CD4-positive, alpha-beta T cell (primary cell): Measurements from ENCODE around the gene DCDC2C. TPM values are rescaled to one million over a fixed set of nuclear protein-coding genes. Genes with fewer than 3 reads are reported as not detected.

Experiments
- ATAC-seq: fragments of 200-7000 bp; cut with Tn5 transposase; one replicate; pipeline ENCODE4 v1.10.0; 2022; ENCODE audit warnings: mild to moderate bottlenecking; ENCODE audit not compliant: poor library complexity
- CTCF ChIA-PET: fragments of 350-600 bp; sonication (Branson Sonifier 250); formaldehyde crosslinking; loops from one replicate; lab custom pipeline; 2021; ENCODE audit warnings: antibody characterized with exemption, inconsistent platforms; lab: Charles Lee
- POLR2A ChIA-PET: fragments of 350-600 bp; sonication (Branson Sonifier 250); formaldehyde crosslinking; loops from one replicate; lab custom pipeline; 2021; ENCODE audit warnings: antibody characterized with exemption, inconsistent platforms; lab: Charles Lee
- DNase-seq, 14 experiments: peaks; one replicate each; pipeline ENCODE4 v3.0.0-alpha.2; 2013 to 2020; ENCODE audit warnings: mixed read lengths in 2 of 14
- H3K27ac ChIP-seq, 2 donors: one replicate each; pipeline versions ENCODE4 v1.5.1 to v1.7.0; 2013; ENCODE audit warnings: low read length in 2 of 2, low read depth in 1 of 2, mild to moderate bottlenecking in 1 of 2
- H3K27me3 ChIP-seq, 2 experiments: 1 replicate in 1 of 2; 2 replicates in 1 of 2; pipeline versions ENCODE4 v1.6.1 to v1.7.0; 2013; ENCODE audit warnings: low read length in 2 of 2, control low read depth in 1 of 2, mild to moderate bottlenecking in 1 of 2, moderate library complexity in 1 of 2; ENCODE audit not compliant: insufficient read depth in 2 of 2, control insufficient read depth in 1 of 2
- H3K36me3 ChIP-seq: one replicate; pipeline ENCODE4 v1.6.1; 2013; ENCODE audit warnings: low read length, control low read depth; ENCODE audit not compliant: insufficient read depth
- H3K4me1 ChIP-seq: one replicate; pipeline ENCODE4 v1.6.1; 2013; ENCODE audit warnings: low read length, control low read depth; ENCODE audit not compliant: insufficient read depth
- H3K4me3 ChIP-seq: one replicate; pipeline ENCODE4 v1.5.1; 2013; ENCODE audit warnings: mild to moderate bottlenecking, low read length, moderate library complexity
- H3K9me3 ChIP-seq, 2 experiments: 1 replicate in 1 of 2; 2 replicates in 1 of 2; pipeline versions ENCODE4 v1.6.1 to v1.7.0; 2013; ENCODE audit warnings: low read length in 2 of 2, mild to moderate bottlenecking in 2 of 2, control low read depth in 1 of 2, moderate library complexity in 1 of 2; ENCODE audit not compliant: control insufficient read depth in 1 of 2, insufficient read depth in 1 of 2
- H3K27ac Mint-ChIP-seq: one replicate; pipeline ENCODE4 v1.8.0; 2020; ENCODE audit warnings: mixed read lengths
- H3K27me3 Mint-ChIP-seq: one replicate; pipeline ENCODE4 v1.8.0; 2021; ENCODE audit warnings: mixed read lengths
- H3K36me3 Mint-ChIP-seq: one replicate; pipeline ENCODE4 v1.8.0; 2021; ENCODE audit warnings: low read depth, mixed read lengths
- H3K4me1 Mint-ChIP-seq: one replicate; pipeline ENCODE4 v1.8.0; 2021; ENCODE audit warnings: low read depth, mixed read lengths
- H3K4me3 Mint-ChIP-seq: one replicate; pipeline ENCODE4 v1.8.0; 2020; ENCODE audit warnings: mild to moderate bottlenecking, mixed read lengths
- H3K9me3 Mint-ChIP-seq: one replicate; pipeline ENCODE4 v1.8.0; 2020; ENCODE audit warnings: mixed read lengths
- CTCF ChIP-seq: fragments of 200-600 bp; IDR thresholded peaks from one replicate; pipeline ENCODE4 v1.8.0; 2022; ENCODE audit warnings: antibody characterized with exemption, mild to moderate bottlenecking
- intact Hi-C, 2 experiments: fragments of 100-400 bp; cut with DNase I in 1 of 2; cut with micrococcal nuclease in 1 of 2; formaldehyde crosslinking; loops; one replicate each; pipeline versions ENCODE4 v1.15.1 to v1.9.0; 2023 to 2025; cut with DNase I, micrococcal nuclease
- total RNA-seq, 174 experiments: library from RNA in 2 of 174; stranded (reverse) in 2 of 174; gene quantifications; one replicate each; pipeline ENCODE4 v1.2.3 and lab custom pipeline; 2021 to 2026

The DCDC2C gene
- total RNA-seq, 2 experiments from 2014 or later = not detected

- H3K9me3 Mint-ChIP-seq = no peaks in the 10 kb centered on the region
- ChIA-PET CTCF (no interaction called here), POLR2A (no interaction called here)
- ATAC-seq (no peak), DNase-seq (no peak)
- no peak overlapping the region for H3K4me3 ChIP-seq
- no peak for TF ChIP-seq CTCF
- H3K27ac Mint-ChIP-seq = no peak overlapping the region
- no peaks in the 10 kb centered on the region for H3K36me3 ChIP-seq
- H3K27ac ChIP-seq = no peak overlapping the region
- no peaks in the 10 kb centered on the region for H3K4me1 Mint-ChIP-seq
- intact Hi-C loops = no loop called here
- peaks cover 0 to 8% of the 10 kb centered on the region in 2 experiments for H3K9me3 ChIP-seq
- no peaks in the 10 kb centered on the region for H3K36me3 Mint-ChIP-seq
- no peaks in the 10 kb centered on the region for H3K27me3 ChIP-seq
- no peaks in the 10 kb centered on the region for H3K4me1 ChIP-seq
- peaks cover 19% of the 10 kb centered on the region for H3K27me3 Mint-ChIP-seq
- H3K4me3 Mint-ChIP-seq = no peak overlapping the region
Observed at GRCh38 chr2:3729786-3730185, 26.4 kb downstream of the DCDC2C start.

GRCh38 chr2:3730646-3731045 lies 27.3 kb downstream of the DCDC2C start:
- Mint-ChIP-seq H3K9me3 (no peaks in the 10 kb centered on the region), H3K36me3 (no peaks in the 10 kb centered on the region), H3K27ac (no peak overlapping the region), H3K4me1 (no peaks in the 10 kb centered on the region), H3K4me3 (no peak overlapping the region), H3K27me3 (peaks cover 18% of the 10 kb centered on the region)
- no peak for TF ChIP-seq CTCF
- POLR2A ChIA-PET = no interaction called here
- no peak for DNase-seq
- Histone ChIP-seq H3K4me1 (no peaks in the 10 kb centered on the region), H3K36me3 (no peaks in the 10 kb centered on the region), H3K4me3 (no peak overlapping the region), H3K9me3 (peaks cover 0 to under 1% of the 10 kb centered on the region in 2 experiments), H3K27ac (no peak overlapping the region), H3K27me3 (no peaks in the 10 kb centered on the region)
- no peak for ATAC-seq
- CTCF ChIA-PET = no interaction called here
- intact Hi-C loops = no loop called here

GRCh38 chr2:3731829-3732228 lies 28.5 kb downstream of the DCDC2C start:
- Histone ChIP-seq H3K27ac (no peak overlapping the region), H3K27me3 (peaks cover 0 to 2% of the 10 kb centered on the region in 2 experiments), H3K36me3 (no peaks in the 10 kb centered on the region), H3K4me1 (no peaks in the 10 kb centered on the region), H3K9me3 (no peaks in the 10 kb centered on the region), H3K4me3 (no peak overlapping the region)
- ATAC-seq = no peak
- intact Hi-C loops = no loop called here
- no peaks in the 10 kb centered on the region for H3K36me3 Mint-ChIP-seq
- ChIA-PET POLR2A (no interaction called here), CTCF (no interaction called here)
- H3K27me3 Mint-ChIP-seq = peaks cover 21% of the 10 kb centered on the region
- no peak overlapping the region for H3K4me3 Mint-ChIP-seq
- DNase-seq = no peak
- H3K4me1 Mint-ChIP-seq = no peaks in the 10 kb centered on the region
- H3K9me3 Mint-ChIP-seq = no peaks in the 10 kb centered on the region
- H3K27ac Mint-ChIP-seq = no peak overlapping the region
- TF ChIP-seq CTCF = no peak
